ENCODE data around the gene SYT8.

DNA sequence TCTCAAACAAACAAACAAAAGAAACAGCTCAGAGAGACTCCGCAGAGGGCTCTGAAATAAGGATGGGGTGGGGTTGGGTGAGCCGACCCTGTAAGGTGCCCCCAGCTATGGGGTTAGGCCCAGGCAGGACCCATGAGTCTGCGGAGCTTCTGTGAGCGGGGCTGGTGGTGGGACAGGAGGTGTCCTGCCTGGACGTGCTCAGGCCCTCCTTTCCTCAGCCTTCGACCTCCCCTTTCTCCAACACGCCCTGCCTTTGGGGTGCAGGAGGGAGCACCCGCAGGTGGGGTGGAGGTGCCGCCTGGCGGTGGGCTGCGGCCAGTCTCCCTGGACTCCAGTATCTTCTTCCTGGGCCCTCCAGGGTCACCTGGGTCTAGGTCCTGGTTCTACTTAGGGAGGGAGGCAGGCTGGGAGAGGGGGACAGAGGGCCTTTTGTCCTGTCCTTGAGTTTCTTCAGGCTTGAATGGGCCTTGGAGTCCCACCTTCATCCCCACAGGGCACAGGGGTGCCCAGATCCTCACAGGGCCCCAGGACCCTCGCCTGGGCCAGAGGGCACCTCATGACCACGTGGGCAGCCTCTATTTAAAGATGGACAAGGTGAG is 44.7 kb downstream of the SYT8 start:
- TF ChIP-seq, protein P1, sequence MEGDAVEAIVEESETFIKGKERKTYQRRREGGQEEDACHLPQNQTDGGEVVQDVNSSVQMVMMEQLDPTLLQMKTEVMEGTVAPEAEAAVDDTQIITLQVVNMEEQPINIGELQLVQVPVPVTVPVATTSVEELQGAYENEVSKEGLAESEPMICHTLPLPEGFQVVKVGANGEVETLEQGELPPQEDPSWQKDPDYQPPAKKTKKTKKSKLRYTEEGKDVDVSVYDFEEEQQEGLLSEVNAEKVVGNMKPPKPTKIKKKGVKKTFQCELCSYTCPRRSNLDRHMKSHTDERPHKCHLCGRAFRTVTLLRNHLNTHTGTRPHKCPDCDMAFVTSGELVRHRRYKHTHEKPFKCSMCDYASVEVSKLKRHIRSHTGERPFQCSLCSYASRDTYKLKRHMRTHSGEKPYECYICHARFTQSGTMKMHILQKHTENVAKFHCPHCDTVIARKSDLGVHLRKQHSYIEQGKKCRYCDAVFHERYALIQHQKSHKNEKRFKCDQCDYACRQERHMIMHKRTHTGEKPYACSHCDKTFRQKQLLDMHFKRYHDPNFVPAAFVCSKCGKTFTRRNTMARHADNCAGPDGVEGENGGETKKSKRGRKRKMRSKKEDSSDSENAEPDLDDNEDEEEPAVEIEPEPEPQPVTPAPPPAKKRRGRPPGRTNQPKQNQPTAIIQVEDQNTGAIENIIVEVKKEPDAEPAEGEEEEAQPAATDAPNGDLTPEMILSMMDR (IDR thresholded peaks at IDR 0.05): no peak
- no peak for TF ChIP-seq POLR2A (IDR thresholded peaks at IDR 0.05)
